GM12872 (cell line): Measurements from ENCODE around the gene GALR3.

Source experiments
- TF ChIP-seq, protein P1 (sequence below): IDR thresholded peaks from 3 replicates; pipeline ENCODE4 v1.5.1; 2011; ENCODE audit warnings: low read depth, mild to moderate bottlenecking, low read length, moderate library complexity; ENCODE audit not compliant: insufficient read depth

GALR3 gene

GRCh38 chr22:37850801-37851200 lies 27.6 kb downstream of the GALR3 start:
- TF ChIP-seq, protein P1, sequence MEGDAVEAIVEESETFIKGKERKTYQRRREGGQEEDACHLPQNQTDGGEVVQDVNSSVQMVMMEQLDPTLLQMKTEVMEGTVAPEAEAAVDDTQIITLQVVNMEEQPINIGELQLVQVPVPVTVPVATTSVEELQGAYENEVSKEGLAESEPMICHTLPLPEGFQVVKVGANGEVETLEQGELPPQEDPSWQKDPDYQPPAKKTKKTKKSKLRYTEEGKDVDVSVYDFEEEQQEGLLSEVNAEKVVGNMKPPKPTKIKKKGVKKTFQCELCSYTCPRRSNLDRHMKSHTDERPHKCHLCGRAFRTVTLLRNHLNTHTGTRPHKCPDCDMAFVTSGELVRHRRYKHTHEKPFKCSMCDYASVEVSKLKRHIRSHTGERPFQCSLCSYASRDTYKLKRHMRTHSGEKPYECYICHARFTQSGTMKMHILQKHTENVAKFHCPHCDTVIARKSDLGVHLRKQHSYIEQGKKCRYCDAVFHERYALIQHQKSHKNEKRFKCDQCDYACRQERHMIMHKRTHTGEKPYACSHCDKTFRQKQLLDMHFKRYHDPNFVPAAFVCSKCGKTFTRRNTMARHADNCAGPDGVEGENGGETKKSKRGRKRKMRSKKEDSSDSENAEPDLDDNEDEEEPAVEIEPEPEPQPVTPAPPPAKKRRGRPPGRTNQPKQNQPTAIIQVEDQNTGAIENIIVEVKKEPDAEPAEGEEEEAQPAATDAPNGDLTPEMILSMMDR: no peak

GRCh38 chr22:37852418-37852817 lies 29.2 kb downstream of the GALR3 start:
- TF ChIP-seq, protein P1: no peak

DNA sequence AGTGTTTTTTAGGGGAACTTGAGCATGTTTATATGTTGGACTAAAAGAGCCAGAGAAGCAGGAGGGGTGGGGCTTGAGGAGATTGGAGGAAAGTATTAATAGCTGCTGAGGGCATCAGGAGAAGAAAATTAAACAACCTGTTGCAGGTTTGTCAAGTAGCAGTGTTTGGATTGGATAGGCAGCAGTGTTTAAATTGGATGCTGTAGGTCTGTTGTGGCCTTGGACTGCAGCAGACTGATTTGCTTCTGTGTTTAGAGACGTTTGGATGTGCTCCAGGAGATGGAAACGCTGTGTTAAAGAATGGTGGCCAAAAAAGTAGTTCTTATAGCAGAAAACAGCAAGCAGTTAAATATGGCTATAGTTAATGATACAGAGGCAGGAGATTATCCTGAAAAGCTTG lies 31.8 kb downstream of the GALR3 start:
- TF ChIP-seq, protein P1: no peak

DNA sequence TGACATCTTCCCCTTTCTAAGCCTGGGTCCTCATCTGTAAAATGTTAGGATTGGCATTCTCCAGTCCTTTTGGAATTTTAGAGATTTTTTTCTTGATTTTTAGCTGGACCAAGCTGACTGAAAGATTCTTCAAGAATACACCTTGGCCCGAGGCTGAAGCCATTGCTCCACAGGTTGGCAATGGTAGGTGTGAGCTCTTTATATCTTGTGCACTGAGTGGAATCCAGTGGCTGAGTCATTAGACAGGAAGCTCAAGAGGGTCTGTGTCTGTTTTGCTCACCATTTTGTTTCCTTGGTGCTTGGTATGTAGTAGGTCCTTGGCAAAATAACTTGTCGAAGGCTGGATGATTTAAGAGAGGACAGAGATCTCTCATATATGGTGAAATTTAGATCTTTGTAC lies 32.3 kb downstream of the GALR3 start:
- TF ChIP-seq, protein P1: no peak

GRCh38 chr22:37860796-37861421 lies 37.7 kb downstream of the GALR3 start:
- TF ChIP-seq, protein P1: no peak

GRCh38 chr22:37862570-37863325 lies 39.6 kb downstream of the GALR3 start:
- TF ChIP-seq, protein P1: no peak

- TF ChIP-seq, protein P1: no peak
These were observed 42.3 kb downstream of the GALR3 start for GRCh38 chr22:37865510-37865909.
